ENCODE measurements around the gene METTL2B.
A peak's percentile ranks its signal among the peaks of the same experiment; 100 is the strongest.
"Not testable (repeated sequence)": the region's sequence is repeated elsewhere in the genome, so short reads cannot be mapped to it uniquely, and the experiment has no call there.

METTL2B gene

DNA sequence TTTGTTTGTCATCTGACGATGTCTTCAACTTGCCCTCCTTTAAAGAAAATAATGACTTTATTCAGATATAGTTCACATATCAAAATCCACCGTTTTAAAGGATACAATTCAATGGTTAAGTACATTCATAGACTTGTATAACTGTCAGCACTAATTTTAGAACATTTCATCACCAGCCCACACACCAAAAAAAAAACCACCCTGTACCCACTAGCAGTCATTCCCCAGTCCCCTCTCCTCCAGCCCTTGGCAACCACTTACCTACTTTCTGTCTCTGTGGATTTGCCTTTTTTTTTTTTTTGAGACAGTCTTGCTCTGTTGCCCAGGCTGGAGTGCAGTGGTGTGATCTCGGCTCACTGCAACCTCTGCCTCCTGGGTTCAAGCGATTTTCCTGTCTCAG is 26.1 kb upstream of the METTL2B start:
- H3K36me3 Mint-ChIP-seq (ENCODE audit: low read depth), result no peaks in the 10 kb centered on the region
- H3K27me3 Mint-ChIP-seq, result peaks cover 8% of the 10 kb centered on the region
- no peaks in the 10 kb centered on the region for H3K9me3 Mint-ChIP-seq
- peak overlapping the region; percentile 50 for H3K4me3 Mint-ChIP-seq
- H3K27ac Mint-ChIP-seq, result peak overlapping the region; percentile 76
- H3K4me1 Mint-ChIP-seq (ENCODE audit: low read depth), result peaks cover 66% of the 10 kb centered on the region

GRCh38 chr7:128450913-128451312 is 25.6 kb upstream of the METTL2B start:
- Mint-ChIP-seq H3K27me3 (peaks cover 8% of the 10 kb centered on the region), H3K4me3 (peak overlapping the region; percentile 50), H3K4me1 (ENCODE audit: low read depth) (peaks cover 68% of the 10 kb centered on the region), H3K9me3 (no peaks in the 10 kb centered on the region), H3K36me3 (ENCODE audit: low read depth) (no peaks in the 10 kb centered on the region), H3K27ac (peak overlapping the region; percentile 71)

- Mint-ChIP-seq H3K27me3 (peaks cover 8% of the 10 kb centered on the region), H3K36me3 (ENCODE audit: low read depth) (peaks cover 14% of the 10 kb centered on the region), H3K9me3 (no peaks in the 10 kb centered on the region), H3K4me1 (ENCODE audit: low read depth) (peaks cover 80% of the 10 kb centered on the region), H3K27ac (peak overlapping the region; percentile 43), H3K4me3 (peak overlapping the region; percentile 11)
Observed at GRCh38 chr7:128452552-128452951, 24.0 kb upstream of the METTL2B start.

- Mint-ChIP-seq H3K4me3 (no peak overlapping the region), H3K27me3 (peaks cover 6% of the 10 kb centered on the region), H3K36me3 (ENCODE audit: low read depth) (peaks cover 28% of the 10 kb centered on the region), H3K27ac (peak overlapping the region; percentile 84), H3K9me3 (no peaks in the 10 kb centered on the region), H3K4me1 (ENCODE audit: low read depth) (peaks cover 78% of the 10 kb centered on the region)
Observed at GRCh38 chr7:128453836-128454804, 22.4 kb upstream of the METTL2B start.

DNA sequence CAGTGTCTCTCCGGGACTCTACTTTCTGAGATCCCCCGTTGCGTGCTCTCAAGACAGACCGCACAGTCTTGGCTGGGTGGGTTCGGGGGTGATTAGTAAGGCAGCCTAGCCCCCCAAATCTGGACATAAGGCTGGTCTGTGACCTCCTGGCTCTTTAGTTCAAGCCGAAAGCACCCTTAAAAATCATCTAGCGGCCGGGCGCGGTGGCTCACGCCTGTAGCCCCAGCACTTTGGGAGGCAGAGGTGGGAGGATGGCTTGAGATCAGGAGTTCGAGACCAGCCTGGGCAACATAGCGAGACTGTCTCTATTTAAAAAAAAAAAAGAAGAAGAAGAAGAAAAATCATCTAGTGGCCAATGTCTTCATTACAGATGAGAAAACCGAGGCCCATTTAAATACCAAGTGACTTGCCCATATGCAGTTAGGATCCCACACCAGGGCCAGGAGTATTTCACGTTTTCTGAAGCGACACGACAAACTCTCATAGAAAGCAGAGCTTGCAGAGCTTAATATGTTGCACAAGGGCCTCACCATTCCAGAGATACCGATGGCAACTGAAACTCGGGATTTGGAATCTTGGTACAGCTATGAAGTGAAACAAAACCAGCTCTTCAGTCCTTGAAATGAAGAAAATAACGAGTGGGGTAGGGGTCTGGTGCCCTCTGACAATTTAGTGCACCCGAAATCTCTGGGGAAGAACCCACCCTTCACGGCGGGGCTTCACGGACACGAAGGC is 21.6 kb upstream of the METTL2B start:
- peaks cover 36% of the 10 kb centered on the region for H3K36me3 Mint-ChIP-seq (ENCODE audit: low read depth)
- peak overlapping the region; percentile 95 for H3K4me3 Mint-ChIP-seq
- H3K4me1 Mint-ChIP-seq (ENCODE audit: low read depth), result peaks cover 84% of the 10 kb centered on the region

GRCh38 chr7:128455543-128456254 is 20.8 kb upstream of the METTL2B start, which contains the start of gene HILPDA:
Gene HILPDA (plus strand): TSS chr7:128455878. CDS start chr7:128457269, 1,391 bp downstream.
- Mint-ChIP-seq H3K4me1 (ENCODE audit: low read depth) (peaks cover 79% of the 10 kb centered on the region), H3K9me3 (no peaks in the 10 kb centered on the region), H3K4me3 (peak within 1 kb of the TSS; percentile 95), H3K27me3 (peaks cover 5% of the 10 kb centered on the region), H3K27ac (peak within 1 kb of the TSS; percentile 99), H3K36me3 (ENCODE audit: low read depth) (peaks cover 37% of the 10 kb centered on the region)

More for the DNA sequence above, 21.6 kb upstream of the METTL2B start:
- H3K27me3 Mint-ChIP-seq, result peaks cover 5% of the 10 kb centered on the region
- peak overlapping the region; percentile 99 for H3K27ac Mint-ChIP-seq
- no peaks in the 10 kb centered on the region for H3K9me3 Mint-ChIP-seq

DNA sequence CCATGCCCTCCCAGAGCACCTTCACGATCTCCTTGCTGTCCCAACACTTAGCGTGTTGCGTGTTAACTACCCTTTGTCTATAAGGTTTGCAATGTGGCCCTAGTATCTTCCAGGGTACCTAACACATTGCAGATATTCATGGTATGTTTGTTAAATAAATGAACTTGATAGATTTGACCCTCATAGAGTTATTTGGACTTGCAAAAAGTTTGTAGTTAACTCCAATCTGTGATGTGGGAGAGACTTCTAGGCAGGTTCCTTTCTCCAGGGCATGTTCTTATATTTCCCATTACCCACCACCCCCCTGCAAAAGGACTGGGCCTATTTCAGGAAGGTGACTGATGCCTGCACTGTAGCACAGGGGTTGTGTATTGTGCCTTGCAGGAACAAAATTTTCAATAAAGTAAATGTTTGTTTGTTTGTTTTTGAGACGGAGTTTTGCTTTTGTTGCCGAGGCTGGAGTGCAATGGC is 20.3 kb upstream of the METTL2B start:
- Mint-ChIP-seq H3K36me3 (ENCODE audit: low read depth) (peaks cover 37% of the 10 kb centered on the region), H3K27me3 (peaks cover 3% of the 10 kb centered on the region), H3K4me1 (ENCODE audit: low read depth) (peaks cover 73% of the 10 kb centered on the region), H3K9me3 (no peaks in the 10 kb centered on the region), H3K27ac (peak overlapping the region; percentile 92), H3K4me3 (peak overlapping the region; percentile 95)

DNA sequence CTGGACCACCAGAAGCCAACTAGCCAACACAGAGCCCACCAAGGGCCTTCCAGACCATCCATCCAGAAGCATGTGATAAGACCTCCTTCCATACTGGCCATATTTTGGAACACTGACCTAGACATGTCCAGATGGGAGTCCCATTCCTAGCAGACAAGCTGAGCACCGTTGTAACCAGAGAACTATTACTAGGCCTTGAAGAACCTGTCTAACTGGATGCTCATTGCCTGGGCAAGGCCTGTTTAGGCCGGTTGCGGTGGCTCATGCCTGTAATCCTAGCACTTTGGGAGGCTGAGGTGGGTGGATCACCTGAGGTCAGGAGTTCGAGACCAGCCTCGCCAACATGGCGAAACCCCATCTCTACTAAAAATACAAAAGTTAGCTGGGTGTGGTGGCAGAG is 19.2 kb upstream of the METTL2B start:
- Mint-ChIP-seq H3K4me3 (peak overlapping the region; percentile 95), H3K27ac (peak overlapping the region; percentile 92), H3K4me1 (ENCODE audit: low read depth) (peaks cover 62% of the 10 kb centered on the region), H3K36me3 (ENCODE audit: low read depth) (peaks cover 41% of the 10 kb centered on the region)
- H3K27me3 Mint-ChIP-seq, H3K9me3 Mint-ChIP-seq: not testable (repeated sequence)

GRCh38 chr7:128458956-128459355 is 17.6 kb upstream of the METTL2B start:
- H3K27me3 Mint-ChIP-seq, result no peaks in the 10 kb centered on the region

DNA sequence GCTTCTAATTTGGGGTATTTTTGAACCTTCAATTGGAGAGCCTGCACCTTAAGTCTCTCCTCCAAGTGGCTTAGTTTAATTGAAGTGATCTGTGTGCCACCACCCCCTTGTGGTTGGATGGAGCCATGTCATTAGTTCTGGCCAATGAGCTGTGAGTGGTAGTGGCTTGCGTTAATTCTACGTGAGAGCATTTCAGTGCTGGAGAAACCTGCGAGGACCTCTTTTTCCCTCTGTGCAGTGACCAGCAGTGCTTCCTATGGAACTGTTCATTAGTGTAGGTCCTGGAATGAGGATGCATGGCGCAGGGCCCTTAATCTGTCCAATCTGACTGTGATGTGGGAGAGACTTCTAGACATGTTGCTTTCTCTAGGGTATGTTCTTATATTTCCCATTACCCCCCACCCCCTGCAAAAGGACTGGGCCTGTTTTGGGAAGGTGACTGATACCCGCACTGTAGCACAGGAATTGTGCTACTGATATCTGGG is 17.1 kb upstream of the METTL2B start:
- Mint-ChIP-seq H3K36me3 (ENCODE audit: low read depth) (peaks cover 54% of the 10 kb centered on the region), H3K9me3 (no peaks in the 10 kb centered on the region), H3K27me3 (no peaks in the 10 kb centered on the region), H3K27ac (peak overlapping the region; percentile 91), H3K4me3 (peak overlapping the region; percentile 75), H3K4me1 (ENCODE audit: low read depth) (peaks cover 45% of the 10 kb centered on the region)

More at GRCh38 chr7:128458956-128459355, 17.6 kb upstream of the METTL2B start:
- peaks cover 50% of the 10 kb centered on the region for H3K36me3 Mint-ChIP-seq (ENCODE audit: low read depth)
- H3K4me1 Mint-ChIP-seq (ENCODE audit: low read depth), result peaks cover 50% of the 10 kb centered on the region
- peak overlapping the region; percentile 92 for H3K27ac Mint-ChIP-seq
- H3K9me3 Mint-ChIP-seq, result no peaks in the 10 kb centered on the region
- H3K4me3 Mint-ChIP-seq, result peak overlapping the region; percentile 95

DNA sequence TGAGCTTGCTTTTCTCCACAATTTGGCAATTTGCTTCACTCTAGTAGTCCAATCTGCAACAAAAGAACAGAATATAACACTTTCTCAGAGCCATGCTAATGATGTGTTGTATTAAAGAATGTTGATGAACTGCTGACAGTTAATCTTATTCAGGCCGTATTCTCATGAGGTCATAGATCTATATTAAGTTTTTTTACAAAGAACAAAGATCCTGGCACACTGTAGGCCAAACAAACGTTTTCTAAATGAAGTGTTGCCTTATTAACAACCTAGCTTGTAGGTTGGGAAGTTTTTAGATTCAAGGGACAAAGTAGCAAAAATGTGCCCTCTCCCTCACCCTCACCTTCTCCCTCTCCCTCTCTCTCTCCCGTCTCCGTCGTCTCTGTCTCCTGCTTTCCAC is 14.1 kb upstream of the METTL2B start:
- Mint-ChIP-seq H3K4me1 (ENCODE audit: low read depth) (peaks cover 25% of the 10 kb centered on the region), H3K27me3 (no peaks in the 10 kb centered on the region), H3K4me3 (no peak overlapping the region), H3K36me3 (ENCODE audit: low read depth) (peaks cover 49% of the 10 kb centered on the region), H3K9me3 (no peaks in the 10 kb centered on the region), H3K27ac (no peak overlapping the region)

DNA sequence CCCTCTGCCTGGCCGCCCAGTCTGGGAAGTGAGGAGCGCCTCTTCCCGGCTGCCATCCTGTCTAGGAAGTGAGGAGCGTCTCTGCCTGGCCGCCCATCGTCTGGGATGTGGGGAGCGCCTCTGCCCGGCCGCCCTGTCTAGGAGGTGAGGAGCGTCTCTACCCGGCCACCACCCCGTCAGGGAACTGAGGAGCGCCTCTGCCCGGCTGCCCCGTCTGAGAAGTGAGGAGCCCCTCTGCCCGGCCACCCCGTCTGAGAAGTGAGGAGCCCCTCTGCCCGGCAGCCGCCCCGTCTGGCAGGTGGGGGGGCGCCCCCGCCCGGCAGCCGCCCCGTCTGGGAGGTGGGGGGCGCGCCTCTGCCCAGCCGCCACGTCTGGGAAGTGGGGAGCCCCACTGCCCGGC is 13.2 kb upstream of the METTL2B start:
- not testable (repeated sequence) for H3K27me3 Mint-ChIP-seq, H3K4me3 Mint-ChIP-seq, H3K9me3 Mint-ChIP-seq, H3K27ac Mint-ChIP-seq
- Mint-ChIP-seq H3K36me3 (ENCODE audit: low read depth) (peaks cover 48% of the 10 kb centered on the region), H3K4me1 (ENCODE audit: low read depth) (peaks cover 17% of the 10 kb centered on the region)

DNA sequence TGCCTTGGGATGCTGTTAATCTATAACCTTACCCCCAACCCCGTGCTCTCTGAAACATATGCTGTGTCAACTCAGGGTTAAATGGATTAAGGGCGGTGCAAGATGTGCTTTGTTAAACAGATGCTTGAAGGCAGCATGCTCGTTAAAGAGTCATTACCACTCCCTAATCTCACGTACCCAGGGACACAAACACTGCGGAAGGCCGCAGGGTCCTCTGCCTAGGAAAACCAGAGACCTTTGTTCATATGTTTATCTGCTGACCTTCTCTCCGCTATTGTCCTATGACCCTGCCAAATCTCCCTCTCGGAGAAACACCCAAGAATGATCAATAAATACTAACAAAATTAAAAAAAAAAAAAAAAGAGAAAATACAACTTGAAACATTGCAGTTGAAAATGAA is 12.6 kb upstream of the METTL2B start:
- H3K4me1 Mint-ChIP-seq (ENCODE audit: low read depth), result peaks cover 11% of the 10 kb centered on the region
- H3K27ac Mint-ChIP-seq, H3K4me3 Mint-ChIP-seq, H3K9me3 Mint-ChIP-seq, H3K27me3 Mint-ChIP-seq: not testable (repeated sequence)
- peaks cover 44% of the 10 kb centered on the region for H3K36me3 Mint-ChIP-seq (ENCODE audit: low read depth)

GRCh38 chr7:128466871-128467270 is 9.7 kb upstream of the METTL2B start:
- not testable (repeated sequence) for H3K4me1 Mint-ChIP-seq (ENCODE audit: low read depth); H3K4me3 Mint-ChIP-seq; H3K9me3 Mint-ChIP-seq; H3K27me3 Mint-ChIP-seq; H3K27ac Mint-ChIP-seq
- peaks cover 34% of the 10 kb centered on the region for H3K36me3 Mint-ChIP-seq (ENCODE audit: low read depth)
